Measurements from ENCODE around the gene FGF21. TPM values are rescaled to one million over a fixed set of nuclear protein-coding genes. Genes with fewer than 3 reads are reported as not detected.

FGF21 gene
- total RNA-seq, 1 experiment from 2014 or later, result 3.0 TPM

DNA sequence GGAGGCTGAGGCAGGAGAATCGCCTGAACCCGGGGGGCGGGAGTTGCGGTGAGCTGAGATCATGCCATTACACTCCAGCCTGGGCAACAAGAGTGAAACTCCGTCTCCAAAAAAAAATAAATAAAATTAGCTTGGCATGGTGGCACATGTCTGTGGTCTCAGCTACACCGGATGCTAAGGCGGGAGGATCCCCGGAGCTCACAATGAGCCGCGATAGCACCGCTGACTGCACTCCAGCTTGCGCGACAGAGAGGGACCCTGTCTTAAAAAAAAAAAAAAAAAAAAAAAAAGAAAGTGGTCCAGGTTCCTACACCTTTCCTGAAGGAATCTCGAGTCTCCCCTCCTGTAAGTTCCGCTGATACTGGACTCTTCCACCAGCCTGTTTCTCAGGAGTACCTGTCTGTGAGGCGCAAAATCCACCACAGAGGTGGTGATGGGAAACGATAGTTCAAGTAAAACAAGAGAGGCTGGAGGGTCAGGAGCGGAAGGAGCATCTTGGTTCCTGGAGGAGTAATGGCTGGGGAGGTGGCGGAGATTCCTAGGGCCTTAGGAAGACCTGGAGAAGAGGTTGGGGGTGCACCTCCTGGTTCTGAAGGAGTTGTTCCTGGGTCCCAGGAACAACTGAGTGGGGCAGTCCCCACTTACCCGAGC is 3.4 kb upstream of the FGF21 start:
- DNase-seq, result no peak
- Histone ChIP-seq H3K4me1 (peaks cover 29% of the 10 kb centered on the region), H3K27me3 (replicated peaks; ENCODE audit: control insufficient read depth, insufficient read depth, low read length) (no peaks in the 10 kb centered on the region), H3K4me3 (ENCODE audit: low read depth, low read length) (peak overlapping the region; percentile 39), H3K36me3 (ENCODE audit: control insufficient read depth, insufficient read depth, low read length) (no peaks in the 10 kb centered on the region), H3K9me3 (no peaks in the 10 kb centered on the region)
- no peaks in the 10 kb centered on the region for H3K9me3 Mint-ChIP-seq (ENCODE audit: unreplicated experiment)
- TF ChIP-seq, protein P1, sequence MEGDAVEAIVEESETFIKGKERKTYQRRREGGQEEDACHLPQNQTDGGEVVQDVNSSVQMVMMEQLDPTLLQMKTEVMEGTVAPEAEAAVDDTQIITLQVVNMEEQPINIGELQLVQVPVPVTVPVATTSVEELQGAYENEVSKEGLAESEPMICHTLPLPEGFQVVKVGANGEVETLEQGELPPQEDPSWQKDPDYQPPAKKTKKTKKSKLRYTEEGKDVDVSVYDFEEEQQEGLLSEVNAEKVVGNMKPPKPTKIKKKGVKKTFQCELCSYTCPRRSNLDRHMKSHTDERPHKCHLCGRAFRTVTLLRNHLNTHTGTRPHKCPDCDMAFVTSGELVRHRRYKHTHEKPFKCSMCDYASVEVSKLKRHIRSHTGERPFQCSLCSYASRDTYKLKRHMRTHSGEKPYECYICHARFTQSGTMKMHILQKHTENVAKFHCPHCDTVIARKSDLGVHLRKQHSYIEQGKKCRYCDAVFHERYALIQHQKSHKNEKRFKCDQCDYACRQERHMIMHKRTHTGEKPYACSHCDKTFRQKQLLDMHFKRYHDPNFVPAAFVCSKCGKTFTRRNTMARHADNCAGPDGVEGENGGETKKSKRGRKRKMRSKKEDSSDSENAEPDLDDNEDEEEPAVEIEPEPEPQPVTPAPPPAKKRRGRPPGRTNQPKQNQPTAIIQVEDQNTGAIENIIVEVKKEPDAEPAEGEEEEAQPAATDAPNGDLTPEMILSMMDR (IDR thresholded peaks at IDR 0.05; ENCODE audit: insufficient read depth in 1 of 2, low read depth in 1 of 2, low read length in 1 of 2, severe bottlenecking in 1 of 2, unreplicated experiment in 1 of 2), result no peak
- BruUV-seq (replicated peaks), result TSS peak; percentile 50
- ChIA-PET CTCF (no interaction called here), POLR2A (no interaction called here)
- H3K27ac Mint-ChIP-seq (ENCODE audit: unreplicated experiment), result peak overlapping the region; percentile 82
- H3K36me3 Mint-ChIP-seq (ENCODE audit: insufficient read depth, unreplicated experiment), result peaks cover 48% of the 10 kb centered on the region
- H3K4me3 Mint-ChIP-seq (ENCODE audit: unreplicated experiment), result peak overlapping the region; percentile 89
- no peaks in the 10 kb centered on the region for H3K27me3 Mint-ChIP-seq (ENCODE audit: insufficient read depth, unreplicated experiment)
- peaks cover 35% of the 10 kb centered on the region for H3K4me1 Mint-ChIP-seq (ENCODE audit: low read depth, unreplicated experiment)
- intact Hi-C loops (cut with micrococcal nuclease; ENCODE audit: unreplicated experiment), result loop anchor here (1.0 kb wide), 1 partner anchor 13 kb away; no protein-coding TSS in a partner anchor

DNA sequence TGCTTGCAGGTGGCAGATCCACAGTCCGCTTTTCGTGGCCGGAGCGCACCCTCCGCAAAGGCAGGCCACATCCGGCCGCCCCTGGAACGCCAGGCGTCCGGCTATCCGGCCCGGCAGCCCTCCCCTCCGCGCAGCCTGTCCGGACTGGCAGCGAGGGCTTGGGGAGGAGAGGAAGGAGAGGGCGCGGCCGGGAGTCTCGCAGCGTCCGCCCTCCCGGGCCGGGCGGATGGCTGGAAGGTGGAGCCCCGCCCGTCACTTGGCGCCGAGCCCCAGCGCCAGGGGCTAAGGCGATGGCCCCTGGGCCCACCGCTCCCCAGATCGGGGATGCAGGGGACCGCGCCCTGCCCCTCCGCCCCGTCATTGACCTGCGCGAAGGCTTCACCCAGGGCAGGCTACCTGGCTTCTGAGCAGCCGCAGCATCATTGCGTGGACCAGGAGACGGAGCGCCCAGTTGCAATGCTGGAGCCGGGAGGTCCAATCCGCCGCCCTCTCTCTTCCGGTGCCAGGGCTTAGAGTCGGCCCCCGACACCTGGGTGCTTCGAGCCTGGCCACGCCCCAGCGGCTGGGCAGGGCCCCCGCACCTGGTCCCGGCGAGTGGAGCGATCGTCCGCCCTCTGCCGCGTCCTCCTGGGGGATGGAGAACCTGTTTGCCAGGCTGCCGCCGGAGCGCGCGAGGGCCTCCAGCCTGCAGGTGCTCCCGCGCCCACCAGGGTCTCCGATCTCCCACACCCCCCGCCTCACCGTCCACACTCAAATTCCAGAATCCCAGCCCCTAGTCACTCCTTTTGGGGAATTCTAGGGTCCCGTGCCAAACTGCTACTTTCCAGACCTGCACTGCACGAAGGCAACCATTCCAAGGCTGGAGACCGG is 2.6 kb upstream of the FGF21 start, which contains the start of gene FUT1:
Gene FUT1, minus strand, starts transcription at position 146 of the 870 bp plus-strand sequence. CDS start 1,360 bp downstream, outside the sequence.
- peaks cover 31% of the 10 kb centered on the region for H3K4me1 ChIP-seq
- ChIA-PET POLR2A (no interaction called here), CTCF (no interaction called here)
- intact Hi-C loops (cut with micrococcal nuclease; ENCODE audit: unreplicated experiment), result loop anchor here (1.0 kb wide), 1 partner anchor 13 kb away; no protein-coding TSS in a partner anchor
- H3K4me3 ChIP-seq (ENCODE audit: low read depth, low read length), result peak within 1 kb of the TSS; percentile 39
- Mint-ChIP-seq H3K4me1 (ENCODE audit: low read depth, unreplicated experiment) (peaks cover 33% of the 10 kb centered on the region), H3K27me3 (ENCODE audit: insufficient read depth, unreplicated experiment) (no peaks in the 10 kb centered on the region), H3K4me3 (ENCODE audit: unreplicated experiment) (peak within 1 kb of the TSS; percentile 89), H3K36me3 (ENCODE audit: insufficient read depth, unreplicated experiment) (peaks cover 43% of the 10 kb centered on the region), H3K9me3 (ENCODE audit: unreplicated experiment) (no peaks in the 10 kb centered on the region), H3K27ac (ENCODE audit: unreplicated experiment) (peak within 1 kb of the TSS; percentile 96)
- H3K27me3 ChIP-seq (replicated peaks; ENCODE audit: control insufficient read depth, insufficient read depth, low read length), result no peaks in the 10 kb centered on the region
- no peaks in the 10 kb centered on the region for H3K9me3 ChIP-seq
- TF ChIP-seq, protein P1 (IDR thresholded peaks at IDR 0.05; ENCODE audit: insufficient read depth in 1 of 2, low read depth in 1 of 2, low read length in 1 of 2, severe bottlenecking in 1 of 2, unreplicated experiment in 1 of 2), result peak; percentile 64 to 71
- peak; percentile 97 to 99 for DNase-seq
- BruUV-seq (replicated peaks), result no TSS peak
- H3K36me3 ChIP-seq (ENCODE audit: control insufficient read depth, insufficient read depth, low read length), result no peaks in the 10 kb centered on the region

DNA sequence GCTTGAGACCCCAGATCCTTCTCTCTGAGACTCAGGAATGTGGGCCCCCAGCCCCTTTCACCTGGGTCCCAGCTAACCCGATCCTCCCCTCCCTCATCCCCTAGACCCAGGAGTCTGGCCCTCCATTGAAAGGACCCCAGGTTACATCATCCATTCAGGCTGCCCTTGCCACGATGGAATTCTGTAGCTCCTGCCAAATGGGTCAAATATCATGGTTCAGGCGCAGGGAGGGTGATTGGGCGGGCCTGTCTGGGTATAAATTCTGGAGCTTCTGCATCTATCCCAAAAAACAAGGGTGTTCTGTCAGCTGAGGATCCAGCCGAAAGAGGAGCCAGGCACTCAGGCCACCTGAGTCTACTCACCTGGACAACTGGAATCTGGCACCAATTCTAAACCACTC is 463 bp downstream of the FGF21 start:
- Histone ChIP-seq H3K27me3 (replicated peaks; ENCODE audit: control insufficient read depth, insufficient read depth, low read length) (no peaks in the 10 kb centered on the region), H3K9me3 (no peaks in the 10 kb centered on the region), H3K36me3 (ENCODE audit: control insufficient read depth, insufficient read depth, low read length) (no peaks in the 10 kb centered on the region), H3K4me3 (ENCODE audit: low read depth, low read length) (no peak overlapping the region), H3K4me1 (peaks cover 35% of the 10 kb centered on the region)
- Mint-ChIP-seq H3K36me3 (ENCODE audit: insufficient read depth, unreplicated experiment) (peaks cover 22% of the 10 kb centered on the region), H3K27me3 (ENCODE audit: insufficient read depth, unreplicated experiment) (no peaks in the 10 kb centered on the region), H3K27ac (ENCODE audit: unreplicated experiment) (peak overlapping the region; percentile 95), H3K4me1 (ENCODE audit: low read depth, unreplicated experiment) (peaks cover 29% of the 10 kb centered on the region), H3K9me3 (ENCODE audit: unreplicated experiment) (no peaks in the 10 kb centered on the region), H3K4me3 (ENCODE audit: unreplicated experiment) (no peak overlapping the region)
- POLR2A ChIA-PET, result no interaction called here
- TSS peak; percentile 51 for BruUV-seq (replicated peaks)
- intact Hi-C loops (cut with micrococcal nuclease; ENCODE audit: unreplicated experiment), result no loop called here
- CTCF ChIA-PET, result no interaction called here
- TF ChIP-seq, protein P1 (IDR thresholded peaks at IDR 0.05; ENCODE audit: insufficient read depth in 1 of 2, low read depth in 1 of 2, low read length in 1 of 2, severe bottlenecking in 1 of 2, unreplicated experiment in 1 of 2), result no peak
- DNase-seq, result no peak
